Caco-2 (cell line): ENCODE data around the gene VAT1. TPM values are rescaled to one million over a fixed set of nuclear protein-coding genes. Genes with fewer than 3 reads are reported as not detected.

Experiments used
- BruUV-seq: library from RNA; stranded (reverse); fragments of 400-500 nt; replicated peaks from 2 replicates; lab custom pipeline; 2021; lab: Mats Ljungman, UMichigan
- CTCF ChIA-PET: fragments of 300-600 bp; sonication (Branson Sonifier 250); formaldehyde crosslinking; loops from one replicate; lab custom pipeline; 2022; ENCODE audit warnings: antibody characterized with exemption; lab: Charles Lee
- POLR2A ChIA-PET: fragments of 300-600 bp; sonication (Branson Sonifier 250); formaldehyde crosslinking; loops from one replicate; lab custom pipeline; 2022; ENCODE audit warnings: antibody characterized with exemption; lab: Charles Lee
- DNase-seq, 2 experiments: peaks; one replicate each; pipeline versions ENCODE4 v3.0.0 to v3.0.0-alpha.2; 2020 to 2022
- H3K27me3 ChIP-seq: replicated peaks from 2 replicates; pipeline ENCODE4 v1.6.0; 2011; ENCODE audit warnings: low read length; ENCODE audit not compliant: control insufficient read depth, insufficient read depth
- H3K36me3 ChIP-seq: 2 replicates; pipeline ENCODE4 v1.5.1; 2011; ENCODE audit warnings: low read length; ENCODE audit not compliant: control insufficient read depth, insufficient read depth
- H3K4me1 ChIP-seq: fragments of 250-450 bp; sonication (Bioruptor Pico); 2 replicates; pipeline ENCODE4 v1.5.1; 2020; ENCODE audit warnings: mild to moderate bottlenecking
- H3K4me3 ChIP-seq: 2 replicates; pipeline ENCODE4 v1.5.1; 2011; ENCODE audit warnings: low read depth, mild to moderate bottlenecking, control low read depth, low read length
- H3K9me3 ChIP-seq: fragments of 250-450 bp; sonication (Bioruptor Pico); 2 replicates; pipeline ENCODE4 v1.5.1; 2020; ENCODE audit warnings: mild to moderate bottlenecking, moderate library complexity
- H3K27ac Mint-ChIP-seq: one replicate; pipeline ENCODE4 v1.8.0; 2022; ENCODE audit warnings: mixed read lengths; ENCODE audit not compliant: unreplicated experiment
- H3K27me3 Mint-ChIP-seq: one replicate; pipeline ENCODE4 v1.8.0; 2022; ENCODE audit warnings: mixed read lengths; ENCODE audit not compliant: insufficient read depth, unreplicated experiment
- H3K36me3 Mint-ChIP-seq: one replicate; pipeline ENCODE4 v1.8.0; 2022; ENCODE audit warnings: mild to moderate bottlenecking, mixed read lengths; ENCODE audit not compliant: insufficient read depth, unreplicated experiment
- H3K4me1 Mint-ChIP-seq: one replicate; pipeline ENCODE4 v1.8.0; 2022; ENCODE audit warnings: low read depth, mixed read lengths; ENCODE audit not compliant: unreplicated experiment
- H3K4me3 Mint-ChIP-seq: one replicate; pipeline ENCODE4 v1.8.0; 2022; ENCODE audit warnings: mild to moderate bottlenecking, moderate library complexity, mixed read lengths; ENCODE audit not compliant: unreplicated experiment
- H3K9me3 Mint-ChIP-seq: one replicate; pipeline ENCODE4 v1.8.0; 2022; ENCODE audit warnings: mixed read lengths; ENCODE audit not compliant: unreplicated experiment
- CTCF ChIP-seq, 2 experiments: fragments of 200-600 bp in 1 of 2; IDR thresholded peaks; 1 replicate in 1 of 2; 2 replicates in 1 of 2; pipeline versions ENCODE4 v1.5.1 to v1.8.0; 2011 to 2022; ENCODE audit warnings: antibody characterized with exemption in 1 of 2, control low read depth in 1 of 2, inconsistent platforms in 1 of 2, low read depth in 1 of 2, low read length in 1 of 2, mild to moderate bottlenecking in 1 of 2, moderate library complexity in 1 of 2; ENCODE audit not compliant: insufficient read depth in 1 of 2, severe bottlenecking in 1 of 2, unreplicated experiment in 1 of 2
- intact Hi-C: fragments of 100-400 bp; cut with micrococcal nuclease; formaldehyde crosslinking; loops from one replicate; pipeline ENCODE4 v1.10.0; 2022; ENCODE audit not compliant: unreplicated experiment
- total RNA-seq: library from RNA; stranded (reverse); gene quantifications from 2 replicates; pipeline ENCODE4 v1.2.3, GENCODE V29; 2022

The VAT1 gene
- total RNA-seq, 1 experiment from 2014 or later = 236 TPM

GRCh38 chr17:43018008-43018853 lies 4.0 kb downstream of the VAT1 start:
- ChIA-PET POLR2A (interaction anchor here (1.0 kb wide), 1 partner anchor 20 kb away, joined by 6 read pairs; the partner anchor contains the start of gene RPL27), CTCF (no interaction called here)
- TF ChIP-seq CTCF (IDR thresholded peaks at IDR 0.05; ENCODE audit: insufficient read depth in 1 of 2, low read depth in 1 of 2, low read length in 1 of 2, severe bottlenecking in 1 of 2, unreplicated experiment in 1 of 2) = no peak
- DNase-seq = no peak
- no peaks in the 10 kb centered on the region for H3K9me3 Mint-ChIP-seq
- intact Hi-C loops = no loop called here
- peaks cover 9% of the 10 kb centered on the region; the same call in 1 of the 2 replicates for H3K4me1 ChIP-seq
- H3K27me3 ChIP-seq = no peaks in the 10 kb centered on the region
- no peak overlapping the region for H3K27ac Mint-ChIP-seq
- H3K36me3 ChIP-seq = no peaks in the 10 kb centered on the region; the same call in none of the 2 replicates
- no peaks in the 10 kb centered on the region for H3K9me3 ChIP-seq
- H3K4me3 Mint-ChIP-seq = no peak overlapping the region
- peaks cover 8% of the 10 kb centered on the region for H3K4me1 Mint-ChIP-seq
- peaks cover 32% of the 10 kb centered on the region for H3K36me3 Mint-ChIP-seq
- BruUV-seq = no TSS peak
- H3K4me3 ChIP-seq = no peak overlapping the region
- no peaks in the 10 kb centered on the region for H3K27me3 Mint-ChIP-seq

- H3K4me1 ChIP-seq = peaks cover 11% of the 10 kb centered on the region
Observed at GRCh38 chr17:43016216-43016615, 6.0 kb downstream of the VAT1 start.

GRCh38 chr17:43015579-43015978 lies 6.6 kb downstream of the VAT1 start:
- Histone ChIP-seq H3K9me3 (no peaks in the 10 kb centered on the region), H3K4me3 (no peak overlapping the region), H3K4me1 (peaks cover 13% of the 10 kb centered on the region), H3K27me3 (no peaks in the 10 kb centered on the region), H3K36me3 (no peaks in the 10 kb centered on the region; the same call in none of the 2 replicates)
- Mint-ChIP-seq H3K27me3 (no peaks in the 10 kb centered on the region), H3K4me1 (peaks cover 17% of the 10 kb centered on the region), H3K27ac (peak overlapping the region; percentile 13), H3K9me3 (no peaks in the 10 kb centered on the region), H3K4me3 (no peak overlapping the region), H3K36me3 (peaks cover 21% of the 10 kb centered on the region)
- no peak for DNase-seq
- intact Hi-C loops = no loop called here
- CTCF ChIA-PET = no interaction called here
- TF ChIP-seq CTCF (IDR thresholded peaks at IDR 0.05; ENCODE audit: insufficient read depth in 1 of 2, low read depth in 1 of 2, low read length in 1 of 2, severe bottlenecking in 1 of 2, unreplicated experiment in 1 of 2) = no peak
- POLR2A ChIA-PET = no interaction called here
- no TSS peak for BruUV-seq

More at GRCh38 chr17:43016216-43016615, 6.0 kb downstream of the VAT1 start:
- no TSS peak for BruUV-seq
- no peaks in the 10 kb centered on the region for H3K27me3 ChIP-seq
- Mint-ChIP-seq H3K4me3 (no peak overlapping the region), H3K27me3 (no peaks in the 10 kb centered on the region), H3K4me1 (peaks cover 14% of the 10 kb centered on the region), H3K27ac (no peak overlapping the region), H3K9me3 (no peaks in the 10 kb centered on the region), H3K36me3 (peaks cover 28% of the 10 kb centered on the region)
- DNase-seq = no peak
- TF ChIP-seq CTCF (IDR thresholded peaks at IDR 0.05; ENCODE audit: insufficient read depth in 1 of 2, low read depth in 1 of 2, low read length in 1 of 2, severe bottlenecking in 1 of 2, unreplicated experiment in 1 of 2) = no peak
- intact Hi-C loops = no loop called here
- no peak overlapping the region for H3K4me3 ChIP-seq
- H3K9me3 ChIP-seq = no peaks in the 10 kb centered on the region
- ChIA-PET POLR2A (interaction anchor here (0.6 kb wide), 1 partner anchor 111 kb away, joined by 5 read pairs; no protein-coding TSS in a partner anchor), CTCF (no interaction called here)
- no peaks in the 10 kb centered on the region; the same call in none of the 2 replicates for H3K36me3 ChIP-seq
